GM23338 (cell line): ENCODE results near the gene ARHGAP32. TPM values are rescaled to one million over a fixed set of nuclear protein-coding genes. Genes with fewer than 3 reads are reported as not detected.

ENCODE experiments used
- ATAC-seq: fragments of 200-7000 bp; cut with Tn5 transposase; 3 replicates; pipeline ENCODE4 v1.9.1; 2020
- DNase-seq: peaks from one replicate; pipeline ENCODE4 v3.0.0-alpha.2; 2015; ENCODE audit warnings: low spot score
- H2AFZ ChIP-seq: fragments of 200-600 bp; sonication (generic); 2 replicates; pipeline ENCODE4 v1.8.0; 2016; ENCODE audit warnings: antibody characterized with exemption, mild to moderate bottlenecking, moderate library complexity
- H3F3A ChIP-seq: fragments of 200-600 bp; sonication (generic); replicated peaks from 2 replicates; pipeline ENCODE4 v1.8.0; 2017; ENCODE audit warnings: antibody characterized with exemption, mixed run types, low read depth
- H3K27ac ChIP-seq: fragments of 200-600 bp; sonication (generic); 2 replicates; pipeline ENCODE4 v1.6.1; 2016; ENCODE audit warnings: low read depth
- H3K27me3 ChIP-seq: fragments of 200-600 bp; sonication (generic); 2 replicates; pipeline ENCODE4 v1.8.0; 2016; ENCODE audit warnings: mild to moderate bottlenecking, mixed run types, moderate library complexity; ENCODE audit not compliant: insufficient read depth
- H3K36me3 ChIP-seq: fragments of 200-600 bp; sonication (generic); 2 replicates; pipeline ENCODE4 v1.8.0; 2016; ENCODE audit warnings: mild to moderate bottlenecking; ENCODE audit not compliant: insufficient read depth
- H3K4me1 ChIP-seq: fragments of 200-600 bp; sonication (generic); 2 replicates; pipeline ENCODE4 v1.8.0; 2016; ENCODE audit warnings: mild to moderate bottlenecking, moderate library complexity; ENCODE audit not compliant: insufficient read depth
- H3K4me2 ChIP-seq: fragments of 200-600 bp; sonication (generic); 2 replicates; pipeline ENCODE4 v1.7.1; 2017; ENCODE audit warnings: mixed run types
- H3K4me3 ChIP-seq: fragments of 200-600 bp; sonication (generic); 2 replicates; pipeline ENCODE4 v1.6.1; 2016; ENCODE audit warnings: mixed run types
- H3K79me2 ChIP-seq: fragments of 200-600 bp; sonication (generic); replicated peaks from 2 replicates; pipeline ENCODE4 v1.8.0; 2017; ENCODE audit warnings: mild to moderate bottlenecking; ENCODE audit not compliant: insufficient read depth
- H3K9me2 ChIP-seq: fragments of 200-600 bp; sonication (generic); 2 replicates; pipeline ENCODE4 v1.8.0; 2017; ENCODE audit not compliant: insufficient read depth
- H4K20me1 ChIP-seq: fragments of 200-600 bp; sonication (generic); replicated peaks from 2 replicates; pipeline ENCODE4 v1.8.0; 2017; ENCODE audit warnings: mild to moderate bottlenecking; ENCODE audit not compliant: insufficient read depth
- H3K27ac Mint-ChIP-seq: 2 replicates; pipeline ENCODE4 v1.8.0; 2020; ENCODE audit warnings: inconsistent platforms, mild to moderate bottlenecking, moderate library complexity, mixed read lengths
- H3K27me3 Mint-ChIP-seq: 3 replicates; pipeline ENCODE4 v1.8.0; 2022; ENCODE audit warnings: low read depth, mild to moderate bottlenecking, moderate library complexity, mixed read lengths, inconsistent platforms; ENCODE audit not compliant: insufficient read depth, poor library complexity
- H3K36me3 Mint-ChIP-seq: 3 replicates; pipeline ENCODE4 v1.8.0; 2021; ENCODE audit warnings: low read depth, mild to moderate bottlenecking, inconsistent platforms, moderate library complexity, mixed read lengths
- H3K4me1 Mint-ChIP-seq: 3 replicates; pipeline ENCODE4 v1.8.0; 2020; ENCODE audit warnings: mild to moderate bottlenecking, inconsistent platforms, mixed read lengths
- H3K4me3 Mint-ChIP-seq: 3 replicates; pipeline ENCODE4 v1.8.0; 2021; ENCODE audit warnings: moderate library complexity, mild to moderate bottlenecking, inconsistent platforms, mixed read lengths
- H3K9me3 Mint-ChIP-seq: 3 replicates; pipeline ENCODE4 v1.8.0; 2020; ENCODE audit warnings: moderate library complexity, mild to moderate bottlenecking, inconsistent platforms, mixed read lengths
- CREB1 ChIP-seq: fragments of 250-450 bp; sonication (Bioruptor Pico); IDR thresholded peaks from 2 replicates; pipeline ENCODE4 v1.5.0; 2020; ENCODE audit warnings: low read depth, mild to moderate bottlenecking, moderate library complexity
- EZH2phosphoT487 ChIP-seq: fragments of 200-600 bp; sonication (generic); IDR thresholded peaks from one replicate; pipeline ENCODE4 v1.8.1; 2018; ENCODE audit warnings: antibody characterized with exemption; ENCODE audit not compliant: unreplicated experiment
- NANOG ChIP-seq: IDR thresholded peaks from 2 replicates; pipeline ENCODE4 v1.6.1; 2016; ENCODE audit warnings: antibody characterized with exemption, borderline replicate concordance
- POLR2AphosphoS5 ChIP-seq: IDR thresholded peaks from 2 replicates; pipeline ENCODE4 v1.6.1; 2016; ENCODE audit warnings: antibody characterized with exemption, low read depth
- STAT1 ChIP-seq: IDR thresholded peaks from one replicate; pipeline ENCODE4 v1.6.1; 2016; ENCODE audit warnings: antibody characterized with exemption; ENCODE audit not compliant: unreplicated experiment
- ZNF114 ChIP-seq: fragments of 250-450 bp; sonication (Bioruptor Pico); IDR thresholded peaks from 2 replicates; pipeline ENCODE4 v1.5.0; 2020; ENCODE audit warnings: mild to moderate bottlenecking, moderate library complexity
- ZNF331 ChIP-seq: fragments of 250-450 bp; sonication (Bioruptor Pico); IDR thresholded peaks from 2 replicates; pipeline ENCODE4 v1.5.0; 2020; ENCODE audit warnings: low read depth, mild to moderate bottlenecking, moderate library complexity
- polyA plus RNA-seq: library from polyadenylated mRNA; unstranded; fragments of >200 nt; fragmentation: Nextera tagmentation; extraction: Ambion mirVana; gene quantifications from 2 replicates; pipeline ENCODE4 v1.2.1, GENCODE V29; 2016
- total RNA-seq: library from RNA; depleted of rRNA; stranded (reverse); fragments of >200 nt; shearing (Covaris generic); gene quantifications from 2 replicates; pipeline ENCODE4 v1.2.3, GENCODE V29; 2014
- TF ChIP-seq, protein P1 (sequence below): fragments of 250-450 bp; sonication (Bioruptor Pico); IDR thresholded peaks from 2 replicates; pipeline ENCODE4 v1.5.0; 2020; ENCODE audit warnings: mild to moderate bottlenecking, moderate library complexity
- TF ChIP-seq, protein P2 (sequence below): IDR thresholded peaks from 2 replicates; pipeline ENCODE4 v1.6.1; 2016; ENCODE audit warnings: antibody characterized with exemption
- TF ChIP-seq, protein P3 (sequence below), 2 experiments: fragments of 200-600 bp in 1 of 2; sonication (generic) in 1 of 2; conservative IDR thresholded peaks; 2 replicates each; pipeline versions ENCODE4 v1.5.1 to v1.6.1; 2016 to 2017; ENCODE audit warnings: antibody characterized with exemption in 2 of 2, low read depth in 2 of 2, mild to moderate bottlenecking in 2 of 2, moderate library complexity in 1 of 2

ARHGAP32 gene
- total and polyA plus RNA-seq, 2 experiments from 2014 or later = 3.9 to 17.2 TPM

DNA sequence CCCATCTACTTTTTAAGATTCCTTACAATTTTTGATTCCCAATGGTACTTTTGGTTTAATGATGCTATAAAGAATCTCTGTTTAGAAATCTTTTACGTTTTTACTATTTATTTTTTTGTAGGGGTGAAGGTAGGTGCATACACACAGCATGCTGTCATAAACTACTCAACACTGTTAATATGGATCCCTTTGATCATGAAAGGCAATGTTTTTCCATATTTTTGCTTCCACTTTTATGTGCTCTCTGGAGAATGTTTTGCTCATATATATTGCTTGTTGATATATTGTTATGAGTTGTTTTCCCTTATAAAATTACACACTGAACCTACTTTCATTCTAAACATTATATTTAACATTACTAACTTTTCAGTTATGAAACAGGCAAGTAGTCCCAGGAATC lies 125.9 kb downstream of the ARHGAP32 start (continued):
- TF ChIP-seq, protein P1, sequence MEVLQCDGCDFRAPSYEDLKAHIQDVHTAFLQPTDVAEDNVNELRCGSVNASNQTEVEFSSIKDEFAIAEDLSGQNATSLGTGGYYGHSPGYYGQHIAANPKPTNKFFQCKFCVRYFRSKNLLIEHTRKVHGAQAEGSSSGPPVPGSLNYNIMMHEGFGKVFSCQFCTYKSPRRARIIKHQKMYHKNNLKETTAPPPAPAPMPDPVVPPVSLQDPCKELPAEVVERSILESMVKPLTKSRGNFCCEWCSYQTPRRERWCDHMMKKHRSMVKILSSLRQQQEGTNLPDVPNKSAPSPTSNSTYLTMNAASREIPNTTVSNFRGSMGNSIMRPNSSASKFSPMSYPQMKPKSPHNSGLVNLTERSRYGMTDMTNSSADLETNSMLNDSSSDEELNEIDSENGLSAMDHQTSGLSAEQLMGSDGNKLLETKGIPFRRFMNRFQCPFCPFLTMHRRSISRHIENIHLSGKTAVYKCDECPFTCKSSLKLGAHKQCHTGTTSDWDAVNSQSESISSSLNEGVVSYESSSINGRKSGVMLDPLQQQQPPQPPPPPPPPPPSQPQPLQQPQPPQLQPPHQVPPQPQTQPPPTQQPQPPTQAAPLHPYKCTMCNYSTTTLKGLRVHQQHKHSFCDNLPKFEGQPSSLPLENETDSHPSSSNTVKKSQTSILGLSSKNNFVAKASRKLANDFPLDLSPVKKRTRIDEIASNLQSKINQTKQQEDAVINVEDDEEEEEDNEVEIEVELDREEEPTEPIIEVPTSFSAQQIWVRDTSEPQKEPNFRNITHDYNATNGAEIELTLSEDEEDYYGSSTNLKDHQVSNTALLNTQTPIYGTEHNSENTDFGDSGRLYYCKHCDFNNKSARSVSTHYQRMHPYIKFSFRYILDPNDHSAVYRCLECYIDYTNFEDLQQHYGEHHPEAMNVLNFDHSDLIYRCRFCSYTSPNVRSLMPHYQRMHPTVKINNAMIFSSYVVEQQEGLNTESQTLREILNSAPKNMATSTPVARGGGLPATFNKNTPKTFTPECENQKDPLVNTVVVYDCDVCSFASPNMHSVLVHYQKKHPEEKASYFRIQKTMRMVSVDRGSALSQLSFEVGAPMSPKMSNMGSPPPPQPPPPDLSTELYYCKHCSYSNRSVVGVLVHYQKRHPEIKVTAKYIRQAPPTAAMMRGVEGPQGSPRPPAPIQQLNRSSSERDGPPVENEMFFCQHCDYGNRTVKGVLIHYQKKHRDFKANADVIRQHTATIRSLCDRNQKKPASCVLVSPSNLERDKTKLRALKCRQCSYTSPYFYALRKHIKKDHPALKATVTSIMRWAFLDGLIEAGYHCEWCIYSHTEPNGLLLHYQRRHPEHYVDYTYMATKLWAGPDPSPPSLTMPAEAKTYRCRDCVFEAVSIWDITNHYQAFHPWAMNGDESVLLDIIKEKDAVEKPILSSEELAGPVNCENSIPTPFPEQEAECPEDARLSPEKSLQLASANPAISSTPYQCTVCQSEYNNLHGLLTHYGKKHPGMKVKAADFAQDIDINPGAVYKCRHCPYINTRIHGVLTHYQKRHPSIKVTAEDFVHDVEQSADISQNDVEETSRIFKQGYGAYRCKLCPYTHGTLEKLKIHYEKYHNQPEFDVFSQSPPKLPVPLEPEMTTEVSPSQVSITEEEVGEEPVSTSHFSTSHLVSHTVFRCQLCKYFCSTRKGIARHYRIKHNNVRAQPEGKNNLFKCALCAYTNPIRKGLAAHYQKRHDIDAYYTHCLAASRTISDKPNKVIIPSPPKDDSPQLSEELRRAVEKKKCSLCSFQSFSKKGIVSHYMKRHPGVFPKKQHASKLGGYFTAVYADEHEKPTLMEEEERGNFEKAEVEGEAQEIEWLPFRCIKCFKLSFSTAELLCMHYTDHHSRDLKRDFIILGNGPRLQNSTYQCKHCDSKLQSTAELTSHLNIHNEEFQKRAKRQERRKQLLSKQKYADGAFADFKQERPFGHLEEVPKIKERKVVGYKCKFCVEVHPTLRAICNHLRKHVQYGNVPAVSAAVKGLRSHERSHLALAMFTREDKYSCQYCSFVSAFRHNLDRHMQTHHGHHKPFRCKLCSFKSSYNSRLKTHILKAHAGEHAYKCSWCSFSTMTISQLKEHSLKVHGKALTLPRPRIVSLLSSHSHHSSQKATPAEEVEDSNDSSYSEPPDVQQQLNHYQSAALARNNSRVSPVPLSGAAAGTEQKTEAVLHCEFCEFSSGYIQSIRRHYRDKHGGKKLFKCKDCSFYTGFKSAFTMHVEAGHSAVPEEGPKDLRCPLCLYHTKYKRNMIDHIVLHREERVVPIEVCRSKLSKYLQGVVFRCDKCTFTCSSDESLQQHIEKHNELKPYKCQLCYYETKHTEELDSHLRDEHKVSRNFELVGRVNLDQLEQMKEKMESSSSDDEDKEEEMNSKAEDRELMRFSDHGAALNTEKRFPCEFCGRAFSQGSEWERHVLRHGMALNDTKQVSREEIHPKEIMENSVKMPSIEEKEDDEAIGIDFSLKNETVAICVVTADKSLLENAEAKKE (CRISPR knock-in tag) = no peak
- TF ChIP-seq POLR2AphosphoS5 (no peak), ZNF331 (CRISPR knock-in tag) (no peak), EZH2phosphoT487 (no peak), STAT1 (no peak)

DNA sequence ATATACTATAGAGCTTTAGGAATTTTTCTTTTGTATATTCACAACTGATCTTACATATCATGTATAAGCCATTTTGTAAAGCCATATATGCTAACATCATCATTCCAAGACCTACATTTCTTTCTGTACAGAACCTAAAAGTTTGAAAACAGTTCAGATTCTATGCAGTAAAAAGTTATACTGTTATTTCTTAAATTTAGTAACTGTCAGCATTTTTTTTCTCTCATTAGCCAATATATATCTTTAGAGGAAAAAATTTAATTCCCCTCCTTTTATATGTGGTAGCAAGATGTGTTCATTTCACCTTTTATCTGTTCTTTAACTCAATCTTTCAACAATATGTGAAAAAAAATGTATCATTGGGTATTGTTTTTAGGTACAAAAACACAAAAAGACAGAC lies 129.0 kb downstream of the ARHGAP32 start:
- Histone ChIP-seq H3K4me2 (no peak overlapping the region), H4K20me1 (no peaks in the 10 kb centered on the region), H3K4me1 (no peaks in the 10 kb centered on the region), H3K27ac (no peak overlapping the region), H3F3A (no peaks in the 10 kb centered on the region), H3K4me3 (no peak overlapping the region), H3K27me3 (no peaks in the 10 kb centered on the region), H3K79me2 (no peaks in the 10 kb centered on the region), H2AFZ (no peak overlapping the region), H3K36me3 (no peaks in the 10 kb centered on the region), H3K9me2 (no peaks in the 10 kb centered on the region)
- no peak overlapping the region for H3K27ac Mint-ChIP-seq
- no peaks in the 10 kb centered on the region for H3K27me3 Mint-ChIP-seq
- H3K4me3 Mint-ChIP-seq = no peak overlapping the region
- ATAC-seq = no peak
- H3K4me1 Mint-ChIP-seq = no peaks in the 10 kb centered on the region
- no peak for DNase-seq
- H3K9me3 Mint-ChIP-seq = no peaks in the 10 kb centered on the region
- no peaks in the 10 kb centered on the region for H3K36me3 Mint-ChIP-seq
- TF ChIP-seq, protein P2, sequence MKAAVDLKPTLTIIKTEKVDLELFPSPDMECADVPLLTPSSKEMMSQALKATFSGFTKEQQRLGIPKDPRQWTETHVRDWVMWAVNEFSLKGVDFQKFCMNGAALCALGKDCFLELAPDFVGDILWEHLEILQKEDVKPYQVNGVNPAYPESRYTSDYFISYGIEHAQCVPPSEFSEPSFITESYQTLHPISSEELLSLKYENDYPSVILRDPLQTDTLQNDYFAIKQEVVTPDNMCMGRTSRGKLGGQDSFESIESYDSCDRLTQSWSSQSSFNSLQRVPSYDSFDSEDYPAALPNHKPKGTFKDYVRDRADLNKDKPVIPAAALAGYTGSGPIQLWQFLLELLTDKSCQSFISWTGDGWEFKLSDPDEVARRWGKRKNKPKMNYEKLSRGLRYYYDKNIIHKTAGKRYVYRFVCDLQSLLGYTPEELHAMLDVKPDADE = no peak
- no peak for TF ChIP-seq EZH2phosphoT487
- TF ChIP-seq ZNF331 (CRISPR knock-in tag) = no peak
- no peak for TF ChIP-seq NANOG
- no peak for TF ChIP-seq CREB1 (CRISPR knock-in tag)
- no peak for TF ChIP-seq POLR2AphosphoS5
- TF ChIP-seq, protein P3, sequence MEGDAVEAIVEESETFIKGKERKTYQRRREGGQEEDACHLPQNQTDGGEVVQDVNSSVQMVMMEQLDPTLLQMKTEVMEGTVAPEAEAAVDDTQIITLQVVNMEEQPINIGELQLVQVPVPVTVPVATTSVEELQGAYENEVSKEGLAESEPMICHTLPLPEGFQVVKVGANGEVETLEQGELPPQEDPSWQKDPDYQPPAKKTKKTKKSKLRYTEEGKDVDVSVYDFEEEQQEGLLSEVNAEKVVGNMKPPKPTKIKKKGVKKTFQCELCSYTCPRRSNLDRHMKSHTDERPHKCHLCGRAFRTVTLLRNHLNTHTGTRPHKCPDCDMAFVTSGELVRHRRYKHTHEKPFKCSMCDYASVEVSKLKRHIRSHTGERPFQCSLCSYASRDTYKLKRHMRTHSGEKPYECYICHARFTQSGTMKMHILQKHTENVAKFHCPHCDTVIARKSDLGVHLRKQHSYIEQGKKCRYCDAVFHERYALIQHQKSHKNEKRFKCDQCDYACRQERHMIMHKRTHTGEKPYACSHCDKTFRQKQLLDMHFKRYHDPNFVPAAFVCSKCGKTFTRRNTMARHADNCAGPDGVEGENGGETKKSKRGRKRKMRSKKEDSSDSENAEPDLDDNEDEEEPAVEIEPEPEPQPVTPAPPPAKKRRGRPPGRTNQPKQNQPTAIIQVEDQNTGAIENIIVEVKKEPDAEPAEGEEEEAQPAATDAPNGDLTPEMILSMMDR (conservative IDR thresholded peaks at IDR 0.05; ENCODE audit: low read depth in 2 of 2) = no peak
- no peak for TF ChIP-seq ZNF114 (CRISPR knock-in tag)
